WI38 (cell line): ENCODE measurements around the gene LDOC1.

ENCODE experiments used
- H3K4me3 ChIP-seq: 2 replicates; pipeline ENCODE4 v1.5.1; 2011; ENCODE audit warnings: low read depth, mild to moderate bottlenecking, control low read depth, low read length
- TF ChIP-seq, protein P1 (sequence below): IDR thresholded peaks from 2 replicates; pipeline ENCODE4 v1.5.1; 2012; ENCODE audit warnings: low read depth, mild to moderate bottlenecking, control low read depth, low read length

LDOC1 gene

DNA sequence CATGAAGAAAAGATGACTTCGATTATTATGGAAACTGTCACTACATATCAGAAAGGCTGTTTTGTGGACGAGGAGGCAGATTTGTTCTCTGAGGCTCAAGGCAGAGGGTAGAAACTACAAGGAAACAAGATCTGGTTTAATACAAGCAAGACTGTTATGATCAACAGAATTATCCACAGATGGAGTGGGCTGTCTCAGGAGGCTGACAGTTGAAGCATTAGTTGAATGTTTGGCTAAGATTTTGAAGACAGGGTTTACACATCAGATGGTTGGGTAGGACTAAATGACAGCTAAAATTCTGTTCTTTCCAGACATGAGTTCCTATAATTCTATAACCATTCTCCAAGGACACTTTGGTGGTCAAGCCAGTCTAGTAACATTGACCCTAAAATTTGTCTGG, 49.8 kb downstream of the LDOC1 start:
- no peak overlapping the region for H3K4me3 ChIP-seq
- TF ChIP-seq, protein P1, sequence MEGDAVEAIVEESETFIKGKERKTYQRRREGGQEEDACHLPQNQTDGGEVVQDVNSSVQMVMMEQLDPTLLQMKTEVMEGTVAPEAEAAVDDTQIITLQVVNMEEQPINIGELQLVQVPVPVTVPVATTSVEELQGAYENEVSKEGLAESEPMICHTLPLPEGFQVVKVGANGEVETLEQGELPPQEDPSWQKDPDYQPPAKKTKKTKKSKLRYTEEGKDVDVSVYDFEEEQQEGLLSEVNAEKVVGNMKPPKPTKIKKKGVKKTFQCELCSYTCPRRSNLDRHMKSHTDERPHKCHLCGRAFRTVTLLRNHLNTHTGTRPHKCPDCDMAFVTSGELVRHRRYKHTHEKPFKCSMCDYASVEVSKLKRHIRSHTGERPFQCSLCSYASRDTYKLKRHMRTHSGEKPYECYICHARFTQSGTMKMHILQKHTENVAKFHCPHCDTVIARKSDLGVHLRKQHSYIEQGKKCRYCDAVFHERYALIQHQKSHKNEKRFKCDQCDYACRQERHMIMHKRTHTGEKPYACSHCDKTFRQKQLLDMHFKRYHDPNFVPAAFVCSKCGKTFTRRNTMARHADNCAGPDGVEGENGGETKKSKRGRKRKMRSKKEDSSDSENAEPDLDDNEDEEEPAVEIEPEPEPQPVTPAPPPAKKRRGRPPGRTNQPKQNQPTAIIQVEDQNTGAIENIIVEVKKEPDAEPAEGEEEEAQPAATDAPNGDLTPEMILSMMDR, result no peak
